Lower lobe of right lung (tissue), 2 donors: ENCODE data around the gene CAPN1. TPM values are rescaled to one million over a fixed set of nuclear protein-coding genes. Genes with fewer than 3 reads are reported as not detected.

Experiments
- ATAC-seq, 2 donors: fragments of 200-7000 bp; cut with Tn5 transposase; one replicate each; pipeline ENCODE4 v1.9.1; 2020 to 2022; ENCODE audit warnings: mild to moderate bottlenecking in 2 of 2, moderate library complexity in 2 of 2
- DNase-seq: peaks from one replicate; pipeline ENCODE4 v3.0.0-alpha.2; 2020
- H3K27ac ChIP-seq: fragments of 200-600 bp; one replicate; pipeline ENCODE4 v1.8.0; 2022
- H3K27me3 ChIP-seq: fragments of 200-600 bp; one replicate; pipeline ENCODE4 v1.8.0; 2022; ENCODE audit warnings: low read depth
- H3K36me3 ChIP-seq: fragments of 200-600 bp; one replicate; pipeline ENCODE4 v1.8.0; 2022; ENCODE audit warnings: mild to moderate bottlenecking
- H3K4me1 ChIP-seq: fragments of 200-600 bp; one replicate; pipeline ENCODE4 v1.8.0; 2022
- H3K4me3 ChIP-seq: fragments of 200-600 bp; one replicate; pipeline ENCODE4 v1.8.0; 2022; ENCODE audit warnings: mild to moderate bottlenecking
- H3K9me3 ChIP-seq: fragments of 200-600 bp; one replicate; pipeline ENCODE4 v1.8.0; 2022
- intact Hi-C: fragments of 100-400 bp; cut with DNase I; formaldehyde crosslinking; loops from one replicate; pipeline ENCODE4 v1.11.0; 2022
- total RNA-seq: library from RNA; stranded (reverse); fragmentation: NEBNext Ultra II Directional; extraction: Animal tissue kit (Norgen Biotek cat#: 25700); gene quantifications from one replicate; pipeline ENCODE4 v1.2.1, GENCODE V29; 2021
- TF ChIP-seq, protein P1 (sequence below): fragments of 200-600 bp; IDR thresholded peaks from one replicate; pipeline ENCODE4 v1.8.0; 2022; ENCODE audit warnings: antibody characterized with exemption, mild to moderate bottlenecking
- donor health status: DM: no; HTN: yes; CAD: no; lungs with severe emphysema.

Gene CAPN1
- total RNA-seq, 1 donor from 2014 or later = 176 TPM

DNA sequence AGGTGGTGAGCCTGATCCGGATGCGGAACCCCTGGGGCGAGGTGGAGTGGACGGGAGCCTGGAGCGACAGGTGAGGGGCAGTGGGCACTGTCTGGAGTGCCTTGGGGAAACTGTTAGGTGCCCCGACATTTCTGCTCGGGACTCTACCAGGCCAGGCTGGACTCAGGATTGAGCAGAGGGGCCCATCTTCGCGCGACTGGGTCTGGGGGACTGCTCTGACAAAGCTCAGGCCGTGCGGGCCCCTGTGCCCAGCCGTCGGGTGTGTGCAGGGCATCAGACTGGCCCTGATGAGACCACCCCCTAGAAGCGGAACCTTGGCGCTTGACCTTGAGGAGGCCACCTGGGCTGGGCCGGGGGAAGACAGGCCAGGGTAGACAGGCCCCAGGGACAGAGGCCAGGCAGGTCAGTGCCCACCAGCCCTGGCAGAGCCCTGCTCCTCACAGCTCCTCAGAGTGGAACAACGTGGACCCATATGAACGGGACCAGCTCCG is 6.3 kb downstream of the CAPN1 start:
- intact Hi-C loops = no loop called here
- TF ChIP-seq, protein P1, sequence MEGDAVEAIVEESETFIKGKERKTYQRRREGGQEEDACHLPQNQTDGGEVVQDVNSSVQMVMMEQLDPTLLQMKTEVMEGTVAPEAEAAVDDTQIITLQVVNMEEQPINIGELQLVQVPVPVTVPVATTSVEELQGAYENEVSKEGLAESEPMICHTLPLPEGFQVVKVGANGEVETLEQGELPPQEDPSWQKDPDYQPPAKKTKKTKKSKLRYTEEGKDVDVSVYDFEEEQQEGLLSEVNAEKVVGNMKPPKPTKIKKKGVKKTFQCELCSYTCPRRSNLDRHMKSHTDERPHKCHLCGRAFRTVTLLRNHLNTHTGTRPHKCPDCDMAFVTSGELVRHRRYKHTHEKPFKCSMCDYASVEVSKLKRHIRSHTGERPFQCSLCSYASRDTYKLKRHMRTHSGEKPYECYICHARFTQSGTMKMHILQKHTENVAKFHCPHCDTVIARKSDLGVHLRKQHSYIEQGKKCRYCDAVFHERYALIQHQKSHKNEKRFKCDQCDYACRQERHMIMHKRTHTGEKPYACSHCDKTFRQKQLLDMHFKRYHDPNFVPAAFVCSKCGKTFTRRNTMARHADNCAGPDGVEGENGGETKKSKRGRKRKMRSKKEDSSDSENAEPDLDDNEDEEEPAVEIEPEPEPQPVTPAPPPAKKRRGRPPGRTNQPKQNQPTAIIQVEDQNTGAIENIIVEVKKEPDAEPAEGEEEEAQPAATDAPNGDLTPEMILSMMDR = no peak
- Histone ChIP-seq H3K4me1 (peaks cover 10% of the 10 kb centered on the region), H3K36me3 (peaks cover 85% of the 10 kb centered on the region), H3K27me3 (no peaks in the 10 kb centered on the region), H3K4me3 (no peak overlapping the region), H3K9me3 (no peaks in the 10 kb centered on the region), H3K27ac (no peak overlapping the region)
- ATAC-seq (peak in 1 of 2 donors; percentile 4), DNase-seq (no peak)

DNA sequence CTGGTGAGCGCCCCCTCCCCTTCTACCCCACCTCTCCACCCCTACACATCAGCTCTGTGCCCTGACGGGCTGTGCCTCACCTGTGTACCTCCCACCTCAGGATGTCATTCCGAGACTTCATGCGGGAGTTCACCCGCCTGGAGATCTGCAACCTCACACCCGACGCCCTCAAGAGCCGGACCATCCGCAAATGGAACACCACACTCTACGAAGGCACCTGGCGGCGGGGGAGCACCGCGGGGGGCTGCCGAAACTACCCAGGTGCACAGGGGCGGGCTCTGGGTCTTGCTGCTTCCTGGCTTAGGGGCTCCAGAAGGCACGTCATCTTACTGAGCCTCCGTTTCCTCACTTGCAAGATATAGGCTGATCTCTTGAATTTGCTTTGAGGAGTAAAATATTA is 6.8 kb downstream of the CAPN1 start:
- Histone ChIP-seq H3K4me1 (peaks cover 5% of the 10 kb centered on the region), H3K9me3 (no peaks in the 10 kb centered on the region), H3K27ac (no peak overlapping the region), H3K36me3 (peaks cover 89% of the 10 kb centered on the region), H3K27me3 (no peaks in the 10 kb centered on the region), H3K4me3 (no peak overlapping the region)
- DNase-seq (no peak), ATAC-seq (no peak)
- TF ChIP-seq, protein P1 = no peak
- intact Hi-C loops = no loop called here

DNA sequence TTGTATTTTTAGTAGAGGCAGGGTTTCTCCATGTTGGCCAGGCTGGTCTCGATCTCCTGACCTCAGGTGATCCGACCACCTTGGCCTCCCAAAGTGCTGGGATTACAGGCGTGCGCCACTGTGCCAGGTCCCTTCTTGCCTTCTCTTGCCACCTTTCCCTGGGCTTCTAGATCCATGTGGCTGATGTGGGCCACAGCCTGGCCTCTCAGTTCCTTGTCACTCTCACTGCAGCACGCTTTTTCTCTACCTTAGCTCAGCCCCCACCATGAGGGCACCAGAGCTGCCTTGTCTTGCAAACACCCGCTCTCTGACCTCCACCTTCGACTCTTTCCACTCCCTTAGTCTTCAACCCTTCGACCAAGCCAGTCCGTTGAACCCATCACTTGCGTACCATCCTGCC is 7.5 kb downstream of the CAPN1 start:
- Histone ChIP-seq H3K4me3 (no peak overlapping the region), H3K27ac (no peak overlapping the region), H3K36me3 (peaks cover 93% of the 10 kb centered on the region), H3K4me1 (no peaks in the 10 kb centered on the region), H3K27me3 (no peaks in the 10 kb centered on the region), H3K9me3 (no peaks in the 10 kb centered on the region)
- DNase-seq (no peak), ATAC-seq (no peak)
- intact Hi-C loops = no loop called here
- TF ChIP-seq, protein P1 = no peak

DNA sequence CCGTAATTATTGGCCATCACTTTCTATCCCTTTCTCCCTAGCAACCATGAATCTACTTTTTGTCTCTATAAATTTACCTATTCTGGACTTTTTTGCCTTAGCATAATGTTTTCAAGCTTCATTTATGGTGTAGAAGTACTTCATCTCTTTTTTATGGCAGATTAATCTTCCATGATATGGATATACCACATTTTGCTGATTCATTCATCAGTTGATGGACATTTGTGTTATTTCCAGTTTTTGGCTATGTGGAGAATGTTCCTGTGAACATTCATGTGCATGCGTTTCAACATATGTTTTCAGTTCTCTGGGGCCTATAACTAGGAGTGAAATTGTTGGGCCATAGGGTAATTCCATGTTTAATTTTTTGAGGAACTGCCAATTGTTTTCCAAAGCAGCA is 12.8 kb downstream of the CAPN1 start:
- ATAC-seq (no peak), DNase-seq (no peak)
- Histone ChIP-seq H3K27me3 (no peaks in the 10 kb centered on the region), H3K27ac (no peak overlapping the region), H3K4me1 (no peaks in the 10 kb centered on the region), H3K36me3 (peaks cover 94% of the 10 kb centered on the region), H3K9me3 (no peaks in the 10 kb centered on the region), H3K4me3 (no peak overlapping the region)
- intact Hi-C loops = no loop called here
- TF ChIP-seq, protein P1 = no peak

GRCh38 chr11:65204143-65204542 is 22.4 kb downstream of the CAPN1 start:
- Histone ChIP-seq H3K4me3 (no peak overlapping the region), H3K27me3 (no peaks in the 10 kb centered on the region), H3K36me3 (peaks cover 93% of the 10 kb centered on the region), H3K4me1 (peaks cover 12% of the 10 kb centered on the region), H3K27ac (no peak overlapping the region), H3K9me3 (no peaks in the 10 kb centered on the region)
- ATAC-seq (no peak), DNase-seq (peak; percentile 34)
- TF ChIP-seq, protein P1 = no peak
- intact Hi-C loops = no loop called here
